ENCODE measurements around the gene SPINK14.

Gene SPINK14

GRCh38 chr5:148162038-148162437 lies 6.3 kb upstream of the SPINK14 start:
- DNase-seq (ENCODE audit: low read depth, low spot score) = no peak
- CTCF ChIA-PET = no interaction called here
- no peak for TF ChIP-seq CTCF (IDR thresholded peaks at IDR 0.05; ENCODE audit: insufficient read depth, low read length, missing control alignments)
- POLR2A ChIA-PET = no interaction called here
- no peak overlapping the region for H3K4me3 ChIP-seq (ENCODE audit: low read depth, low read length)

GRCh38 chr5:148163345-148163744 lies 5.0 kb upstream of the SPINK14 start:
- no peak for DNase-seq (ENCODE audit: low read depth, low spot score)
- POLR2A ChIA-PET = no interaction called here
- CTCF ChIA-PET = no interaction called here

DNA sequence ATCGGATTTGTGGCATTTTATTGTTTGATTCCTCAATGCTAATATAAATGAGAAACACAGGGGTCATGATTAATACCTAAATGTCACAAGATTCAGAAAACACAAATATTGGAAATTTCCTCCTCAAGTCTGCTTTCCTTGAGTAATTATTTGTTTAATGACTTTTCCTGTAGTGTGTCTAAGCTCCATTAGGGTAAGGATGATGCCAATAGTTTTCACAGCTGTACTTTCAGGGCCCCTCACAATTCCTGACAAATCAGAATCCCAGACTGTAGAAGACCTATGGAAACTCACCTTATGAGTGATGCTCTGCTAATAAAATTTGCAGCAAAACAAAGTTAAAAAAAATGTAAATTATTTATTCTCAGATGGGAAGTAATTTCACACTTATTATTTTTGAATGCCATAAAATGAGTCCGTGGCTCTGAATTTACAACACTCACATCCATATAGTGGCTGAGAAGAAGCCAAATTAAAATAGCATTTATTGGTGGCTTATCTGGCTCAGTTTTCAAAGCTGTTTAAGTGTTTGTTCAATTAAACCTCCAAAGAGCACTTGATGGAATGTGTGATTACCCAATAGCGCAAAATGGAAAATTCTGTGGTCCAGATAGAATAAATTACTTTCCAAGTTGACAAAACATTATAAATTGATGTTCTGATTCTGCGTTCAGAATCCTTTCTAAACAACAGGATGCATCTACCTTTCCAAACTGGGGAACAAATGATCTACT lies 1.6 kb upstream of the SPINK14 start:
- ChIA-PET CTCF (no interaction called here), POLR2A (no interaction called here)
- H3K4me3 ChIP-seq (ENCODE audit: low read depth, low read length) = no peak overlapping the region
- TF ChIP-seq CTCF (IDR thresholded peaks at IDR 0.05; ENCODE audit: insufficient read depth, low read length, missing control alignments) = no peak
- DNase-seq (ENCODE audit: low read depth, low spot score) = no peak

More at GRCh38 chr5:148163345-148163744, 5.0 kb upstream of the SPINK14 start:
- H3K4me3 ChIP-seq (ENCODE audit: low read depth, low read length) = no peak overlapping the region
- no peak for TF ChIP-seq CTCF (IDR thresholded peaks at IDR 0.05; ENCODE audit: insufficient read depth, low read length, missing control alignments)

DNA sequence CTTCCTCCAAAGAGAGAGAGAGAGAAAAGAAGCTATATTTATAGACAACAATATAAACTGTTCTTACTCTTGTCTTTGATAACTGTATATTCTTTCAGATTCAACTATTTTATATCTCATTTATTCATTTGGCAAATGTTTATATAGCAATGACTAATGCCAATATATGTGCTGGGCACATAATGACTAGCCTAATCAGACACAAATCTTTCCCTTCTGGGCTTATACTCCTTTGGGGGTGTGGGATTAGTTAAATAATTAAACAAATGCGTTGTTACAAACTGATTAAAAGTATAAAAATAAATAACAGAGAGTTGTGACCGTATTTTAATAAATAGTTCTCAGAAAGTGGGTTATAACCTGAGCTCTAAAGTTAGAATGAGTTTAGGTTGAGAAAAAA lies 4.0 kb downstream of the SPINK14 start:
- no peak for TF ChIP-seq CTCF (IDR thresholded peaks at IDR 0.05; ENCODE audit: insufficient read depth, low read length, missing control alignments)
- no peak overlapping the region for H3K4me3 ChIP-seq (ENCODE audit: low read depth, low read length)
- CTCF ChIA-PET = interaction anchor here (0.9 to 1.2 kb wide), 2 partner anchors 11 to 561 kb away, joined by 3 read pairs; no protein-coding TSS in a partner anchor
- POLR2A ChIA-PET = no interaction called here
- DNase-seq (ENCODE audit: low read depth, low spot score) = no peak

DNA sequence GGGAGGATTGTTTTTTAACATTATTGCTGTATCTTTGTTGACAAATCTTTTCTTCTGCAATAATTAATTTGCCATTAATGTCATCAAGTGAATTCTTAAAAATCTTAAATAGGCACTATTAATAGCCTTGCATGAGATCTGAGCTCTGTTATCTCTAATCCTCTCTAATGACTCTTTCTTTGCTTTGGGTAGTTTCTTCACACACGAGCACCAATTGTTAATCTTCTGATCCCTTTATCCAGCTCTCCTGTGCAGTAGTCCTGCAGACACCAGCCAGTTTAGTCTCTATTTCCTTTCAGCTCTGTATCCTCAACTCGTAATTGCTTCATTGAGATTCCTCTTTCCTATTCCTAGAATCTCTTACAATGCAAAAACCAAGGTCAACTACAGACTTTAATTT lies 8.1 kb downstream of the SPINK14 start:
- H3K4me3 ChIP-seq (ENCODE audit: low read depth, low read length) = no peak overlapping the region
- no peak for DNase-seq (ENCODE audit: low read depth, low spot score)
- ChIA-PET POLR2A (no interaction called here), CTCF (interaction anchor here (0.9 to 6.9 kb wide), 2 partner anchors 198 to 556 kb away, joined by 3 to 101 read pairs; no protein-coding TSS in a partner anchor)
- TF ChIP-seq CTCF (IDR thresholded peaks at IDR 0.05; ENCODE audit: insufficient read depth, low read length, missing control alignments) = no peak

DNA sequence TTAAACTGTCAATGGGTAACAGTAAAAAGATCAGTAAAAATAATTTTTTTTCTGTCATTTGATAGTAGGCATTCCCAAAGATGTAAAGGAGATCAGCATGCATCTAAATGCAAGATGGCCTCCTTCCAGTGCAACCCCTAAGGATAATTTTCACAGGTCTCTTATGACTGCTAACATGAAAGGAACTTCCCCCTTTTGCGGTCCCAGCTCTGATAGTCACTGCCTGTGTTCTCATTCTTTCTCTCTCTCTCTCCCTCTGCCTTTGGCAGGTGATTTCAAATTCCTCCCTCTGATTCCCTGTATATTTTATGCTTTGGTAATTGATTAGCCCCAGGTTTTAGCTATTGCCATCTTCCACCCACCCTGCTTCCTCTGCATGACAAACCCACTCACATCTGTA lies 8.9 kb downstream of the SPINK14 start:
- no peak overlapping the region for H3K4me3 ChIP-seq (ENCODE audit: low read depth, low read length)
- POLR2A ChIA-PET = no interaction called here
- CTCF ChIA-PET = interaction anchor here (6.9 kb wide), 1 partner anchor 556 kb away, joined by 101 read pairs; no protein-coding TSS in a partner anchor
- TF ChIP-seq CTCF (IDR thresholded peaks at IDR 0.05; ENCODE audit: insufficient read depth, low read length, missing control alignments) = no peak
- DNase-seq (ENCODE audit: low read depth, low spot score) = no peak

Data from AG04449 (cell line).